Anterior cingulate cortex (tissue), 58 donors: ENCODE results near the gene VEZF1.
A peak's percentile ranks its signal among the peaks of the same experiment; 100 is the strongest.

Source experiments
- DNase-seq, 58 donors: peaks; one replicate each; lab custom pipeline; 2025; lab: John Stamatoyannopoulos, UW

Gene VEZF1

GRCh38 chr17:57987581-57988300 lies at the start of gene VEZF1:
TSS of gene VEZF1 (minus strand) at chr17:57988254. CDS start at chr17:57988111, 143 bp downstream.
- peak in 54 of 58 donors; percentile 34 to 93 (median 76) for DNase-seq

- no peak for DNase-seq
Observed at GRCh38 chr17:58032691-58033415, 44.8 kb upstream of the VEZF1 start.

GRCh38 chr17:58028578-58028977 lies 40.5 kb upstream of the VEZF1 start:
- no peak for DNase-seq

- no peak for DNase-seq
Observed at GRCh38 chr17:58020401-58020800, 32.3 kb upstream of the VEZF1 start.

- DNase-seq: no peak
Observed at GRCh38 chr17:58019521-58019920, 31.5 kb upstream of the VEZF1 start.

GRCh38 chr17:58019039-58019438 lies 31.0 kb upstream of the VEZF1 start:
- DNase-seq: no peak

- DNase-seq: no peak
Observed at GRCh38 chr17:58010067-58010799, 22.2 kb upstream of the VEZF1 start.

GRCh38 chr17:58007781-58008706 lies 20.0 kb upstream of the VEZF1 start:
- peak in 1 of 58 donors; percentile 32 for DNase-seq

- peak; percentile 61 to 99 (median 94) for DNase-seq
Observed at GRCh38 chr17:58006924-58007780, 19.1 kb upstream of the VEZF1 start, which contains the start of gene SRSF1. TSS of gene SRSF1 (minus strand) at chr17:58007246. CDS start at chr17:58007137, 109 bp downstream.

GRCh38 chr17:58006560-58006923 lies 18.5 kb upstream of the VEZF1 start:
- peak in 56 of 58 donors; percentile 25 to 85 (median 63) for DNase-seq

GRCh38 chr17:58005728-58006559 lies 17.9 kb upstream of the VEZF1 start:
- DNase-seq: no peak

GRCh38 chr17:58005031-58005727 lies 17.1 kb upstream of the VEZF1 start:
- no peak for DNase-seq

GRCh38 chr17:58004060-58004459 lies 16.0 kb upstream of the VEZF1 start:
- DNase-seq: no peak

- no peak for DNase-seq
Observed at GRCh38 chr17:58002973-58003372, 14.9 kb upstream of the VEZF1 start.

- DNase-seq: no peak
Observed at GRCh38 chr17:58002154-58002948, 14.3 kb upstream of the VEZF1 start.

- DNase-seq: no peak
Observed at GRCh38 chr17:58001461-58002124, 13.5 kb upstream of the VEZF1 start.
